HG02678 (cell line): ENCODE measurements around the gene ZBTB48.

Source experiments
- ATAC-seq: cut with Tn5 transposase; IDR thresholded peaks from one replicate; pipeline ENCODE4 v1.9.1; 2021; ENCODE audit warnings: mild to moderate bottlenecking, moderate library complexity; ENCODE audit not compliant: unreplicated experiment

ZBTB48 gene

GRCh38 chr1:6603915-6604558 is 24.2 kb downstream of the ZBTB48 start:
- ATAC-seq, result no peak

GRCh38 chr1:6612641-6613360 is 33.0 kb downstream of the ZBTB48 start:
- peak; percentile 31 for ATAC-seq

- peak; percentile 94 for ATAC-seq
These were observed 33.7 kb downstream of the ZBTB48 start, which contains the start of gene PHF13 for GRCh38 chr1:6613361-6614018. PHF13 (plus strand) TSS chr1:6613731; CDS start chr1:6614067, 336 bp downstream.

- ATAC-seq, result no peak
These were observed 34.5 kb downstream of the ZBTB48 start for GRCh38 chr1:6614019-6614928.

GRCh38 chr1:6614929-6615785 is 35.4 kb downstream of the ZBTB48 start:
- no peak for ATAC-seq

- ATAC-seq, result no peak
These were observed 39.3 kb downstream of the ZBTB48 start for GRCh38 chr1:6619045-6619444.

- ATAC-seq, result no peak
These were observed 41.9 kb downstream of the ZBTB48 start for GRCh38 chr1:6621429-6622391.

GRCh38 chr1:6622396-6623152 is 42.8 kb downstream of the ZBTB48 start:
- ATAC-seq, result no peak

GRCh38 chr1:6623269-6623965 is 43.6 kb downstream of the ZBTB48 start:
- ATAC-seq, result no peak

GRCh38 chr1:6624710-6625583 is 45.2 kb downstream of the ZBTB48 start, which contains the start of gene THAP3:
THAP3 (plus strand) TSS chr1:6624868; CDS start chr1:6625219, 351 bp downstream.
- ATAC-seq, result peak; percentile 85

GRCh38 chr1:6625584-6626149 is 45.9 kb downstream of the ZBTB48 start:
- peak; percentile 22 for ATAC-seq

- ATAC-seq, result no peak
These were observed 47.2 kb downstream of the ZBTB48 start for GRCh38 chr1:6627031-6627430.

- ATAC-seq, result no peak
These were observed 48.2 kb downstream of the ZBTB48 start for GRCh38 chr1:6627841-6628545.

- ATAC-seq, result no peak
These were observed 49.2 kb downstream of the ZBTB48 start for GRCh38 chr1:6628971-6629479.

GRCh38 chr1:6630027-6630426 is 50.2 kb downstream of the ZBTB48 start:
- ATAC-seq, result no peak
